GM21526 (cell line): ENCODE measurements around the gene EMX1.

Experiments used
- ATAC-seq: cut with Tn5 transposase; IDR thresholded peaks from one replicate; pipeline ENCODE4 v1.9.1; 2021; ENCODE audit warnings: moderate library complexity; ENCODE audit not compliant: unreplicated experiment, low FRiP score

The EMX1 gene

DNA sequence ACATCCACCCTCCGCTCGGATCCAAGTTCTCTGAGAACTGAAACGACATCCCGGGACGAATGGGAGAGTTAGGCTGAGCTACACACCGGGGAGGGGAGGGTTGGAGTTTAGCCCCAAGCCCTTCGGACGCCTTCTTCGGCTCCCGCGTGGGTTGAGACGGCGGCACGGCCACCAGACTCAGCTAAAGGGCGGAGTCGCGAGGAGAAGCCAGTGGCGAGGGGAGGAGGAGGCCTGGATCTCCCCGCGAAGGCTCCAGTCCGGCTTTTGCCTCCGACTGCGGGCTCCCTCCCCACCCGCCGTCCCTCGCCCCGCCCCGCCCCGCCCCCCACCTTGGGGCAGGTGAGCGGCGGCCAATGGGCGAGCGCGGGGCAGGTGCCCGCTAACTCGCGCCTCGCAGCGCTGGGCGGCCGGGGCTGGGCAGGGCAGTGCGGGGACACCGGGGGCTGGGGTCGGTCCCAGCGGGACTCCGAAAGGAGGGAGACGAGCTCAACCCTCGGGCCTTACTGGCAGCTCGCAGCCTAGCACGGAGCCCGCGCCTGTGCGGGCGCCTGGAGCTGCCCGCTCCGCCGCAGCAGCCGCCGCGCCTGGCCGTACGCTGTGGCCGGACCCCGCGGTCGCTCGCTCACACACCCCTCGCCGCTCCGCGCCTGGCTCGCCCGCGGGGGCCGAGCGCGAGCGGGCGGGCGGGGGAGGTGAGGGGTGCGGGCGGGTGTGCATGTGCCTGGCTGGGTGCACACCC is at the start of gene EMX1:
TSS of gene EMX1 (plus strand) at position 382 of the 739 bp plus-strand sequence. CDS start at position 716, 334 bp downstream.
- no peak for ATAC-seq

DNA sequence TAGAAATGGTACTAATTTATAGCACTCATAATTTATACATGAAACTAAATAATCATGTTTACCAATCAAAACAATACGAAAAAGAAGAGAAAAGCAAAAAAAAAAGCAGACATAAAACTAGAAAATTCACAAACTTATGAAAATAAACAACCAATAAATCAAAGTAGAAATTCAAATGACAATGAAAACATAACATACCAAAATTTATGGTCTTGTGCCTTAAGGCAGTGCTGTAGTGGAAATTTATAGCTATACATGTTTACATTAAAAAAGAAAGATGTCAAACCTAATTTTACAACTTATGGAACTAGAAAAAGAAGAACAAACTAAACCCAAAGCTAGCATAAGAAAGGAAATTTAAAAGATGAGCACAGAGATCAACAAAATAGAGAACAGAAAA is 46.3 kb upstream of the EMX1 start:
- ATAC-seq, result no peak

DNA sequence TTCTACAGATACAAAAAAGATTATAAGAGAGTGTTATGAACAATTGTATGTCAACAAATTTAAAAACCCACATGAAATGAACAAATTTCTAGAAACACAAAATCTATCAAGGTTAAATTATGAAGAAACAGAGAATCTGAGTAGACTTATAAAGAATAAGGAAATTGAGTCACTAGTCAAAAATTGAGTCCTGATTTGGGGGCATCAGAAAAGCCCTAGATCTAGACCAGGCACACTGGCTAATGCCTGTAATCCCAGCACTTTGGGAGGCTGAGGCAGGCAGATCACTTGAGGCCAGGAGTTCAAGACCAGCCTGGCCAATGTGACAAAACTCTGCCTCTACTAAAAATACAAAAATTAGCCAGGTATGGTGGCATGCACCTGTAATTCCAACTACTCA is 45.4 kb upstream of the EMX1 start:
- ATAC-seq, result no peak

DNA sequence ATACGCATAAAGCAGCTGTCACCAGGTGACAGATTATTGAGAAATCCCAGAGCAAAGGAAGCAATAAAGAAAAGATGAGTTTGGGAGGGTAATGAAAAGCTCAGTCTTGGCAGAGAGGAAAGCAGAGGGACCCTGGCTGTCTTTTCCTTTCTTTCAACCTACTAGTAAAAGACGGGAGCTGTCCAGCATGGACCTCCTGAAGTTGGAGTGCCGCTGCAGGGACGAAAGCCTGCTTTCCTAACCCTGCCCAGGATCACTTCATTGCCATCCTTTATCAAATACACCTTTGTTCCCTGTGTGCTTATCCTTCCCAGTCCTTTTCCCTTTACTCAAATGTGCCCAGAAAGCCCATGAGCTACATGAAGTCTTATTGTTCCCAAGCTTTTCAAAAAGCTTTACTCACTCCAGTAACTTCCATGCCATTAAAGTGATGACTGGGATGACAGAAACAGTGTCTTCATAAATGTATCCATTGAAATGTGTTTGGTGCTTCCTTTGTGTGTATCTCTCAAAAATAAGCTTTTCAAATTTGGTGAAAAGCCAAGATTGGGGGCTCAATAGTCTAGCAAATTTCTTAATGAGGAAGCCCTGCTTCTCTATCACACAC is 33.9 kb upstream of the EMX1 start:
- ATAC-seq, result no peak

DNA sequence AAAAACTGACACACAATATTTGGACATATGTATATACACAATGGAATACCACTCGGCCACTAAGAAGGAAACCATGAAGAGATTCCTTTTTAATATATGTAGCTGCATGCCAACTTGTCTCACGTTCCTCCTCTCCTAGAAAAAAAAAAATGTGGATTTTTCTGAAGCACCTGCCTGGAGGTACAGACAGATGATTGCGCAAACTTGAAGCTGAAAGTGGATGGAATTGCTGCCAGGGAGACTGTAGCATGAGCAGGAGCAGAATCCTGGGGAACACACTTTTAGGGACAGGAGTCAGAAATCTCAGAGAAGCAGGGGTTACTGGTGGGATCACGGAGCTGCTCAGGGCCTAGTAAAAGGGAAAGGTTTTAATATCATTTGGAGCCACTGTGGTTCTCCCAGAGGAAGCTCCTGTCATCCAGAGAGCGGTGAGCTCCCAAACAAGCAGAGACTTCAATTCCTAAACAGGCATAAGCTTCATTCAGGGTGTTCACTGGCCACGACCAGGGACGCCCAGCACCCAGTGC is 30.8 kb upstream of the EMX1 start:
- ATAC-seq, result no peak

DNA sequence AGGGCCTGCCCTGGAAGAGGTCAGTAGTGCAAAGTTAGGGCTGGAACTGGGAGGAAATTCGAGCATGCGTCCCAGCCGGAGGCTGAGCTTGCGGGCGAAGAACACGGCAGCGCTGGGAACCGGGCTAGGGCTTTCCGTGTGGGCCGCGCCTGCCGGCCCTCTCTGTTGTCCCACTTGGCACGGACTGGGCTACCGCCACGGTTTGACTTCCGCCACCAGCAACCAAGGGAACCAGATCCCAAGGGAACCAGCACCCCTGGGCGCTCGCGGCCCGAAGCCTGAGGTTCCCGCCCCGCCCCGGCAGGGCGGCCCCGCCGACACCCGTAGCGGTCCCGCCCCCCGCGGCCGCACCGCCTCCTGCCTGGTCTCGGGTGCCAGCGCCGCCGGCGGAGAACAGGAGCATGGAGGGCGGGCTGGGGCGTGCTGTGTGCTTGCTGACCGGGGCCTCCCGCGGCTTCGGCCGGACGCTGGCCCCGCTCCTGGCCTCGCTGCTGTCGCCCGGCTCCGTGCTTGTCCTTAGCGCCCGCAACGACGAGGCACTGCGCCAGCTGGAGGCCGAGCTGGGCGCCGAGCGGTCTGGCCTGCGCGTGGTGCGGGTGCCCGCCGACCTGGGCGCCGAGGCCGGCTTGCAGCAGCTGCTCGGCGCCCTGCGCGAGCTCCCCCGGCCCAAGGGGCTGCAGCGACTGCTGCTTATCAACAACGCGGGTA is 30.1 kb upstream of the EMX1 start, which contains the start of gene SPR:
TSS of gene SPR (plus strand) at position 377 of the 708 bp plus-strand sequence. CDS start at position 402, 25 bp downstream.
- peak; percentile 86 for ATAC-seq

DNA sequence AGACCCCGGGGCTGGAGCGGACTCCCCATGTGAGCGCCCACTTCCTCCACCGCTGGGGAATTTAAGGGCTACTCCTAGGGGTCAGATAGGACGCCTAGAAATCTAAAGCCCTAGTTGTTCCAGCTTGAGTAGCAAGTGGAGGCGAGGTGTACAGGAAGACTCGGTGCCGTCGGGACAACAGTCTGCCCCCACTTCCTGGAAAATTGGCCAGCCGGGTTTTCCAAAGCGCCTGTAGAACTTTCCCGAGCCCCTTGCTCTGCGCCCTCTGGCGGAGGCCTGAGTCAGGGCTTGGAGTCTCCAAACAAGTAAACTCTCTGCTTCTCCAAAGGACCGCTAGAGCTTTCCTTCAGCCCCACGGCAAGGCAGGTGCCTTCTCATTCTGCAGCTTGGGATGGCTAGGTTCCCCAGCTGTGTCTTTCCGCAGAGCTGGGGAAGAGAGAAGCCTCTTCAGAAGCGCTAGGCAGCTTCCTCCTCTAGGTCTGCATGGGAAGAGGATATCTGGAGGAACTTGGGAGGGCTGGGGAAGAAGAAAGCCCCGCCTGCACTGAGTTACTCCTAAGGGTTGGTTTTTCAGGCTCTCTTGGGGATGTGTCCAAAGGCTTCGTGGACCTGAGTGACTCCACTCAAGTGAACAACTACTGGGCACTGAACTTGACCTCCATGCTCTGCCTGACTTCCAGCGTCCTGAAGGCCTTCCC is 29.4 kb upstream of the EMX1 start:
- ATAC-seq, result peak; percentile 30

DNA sequence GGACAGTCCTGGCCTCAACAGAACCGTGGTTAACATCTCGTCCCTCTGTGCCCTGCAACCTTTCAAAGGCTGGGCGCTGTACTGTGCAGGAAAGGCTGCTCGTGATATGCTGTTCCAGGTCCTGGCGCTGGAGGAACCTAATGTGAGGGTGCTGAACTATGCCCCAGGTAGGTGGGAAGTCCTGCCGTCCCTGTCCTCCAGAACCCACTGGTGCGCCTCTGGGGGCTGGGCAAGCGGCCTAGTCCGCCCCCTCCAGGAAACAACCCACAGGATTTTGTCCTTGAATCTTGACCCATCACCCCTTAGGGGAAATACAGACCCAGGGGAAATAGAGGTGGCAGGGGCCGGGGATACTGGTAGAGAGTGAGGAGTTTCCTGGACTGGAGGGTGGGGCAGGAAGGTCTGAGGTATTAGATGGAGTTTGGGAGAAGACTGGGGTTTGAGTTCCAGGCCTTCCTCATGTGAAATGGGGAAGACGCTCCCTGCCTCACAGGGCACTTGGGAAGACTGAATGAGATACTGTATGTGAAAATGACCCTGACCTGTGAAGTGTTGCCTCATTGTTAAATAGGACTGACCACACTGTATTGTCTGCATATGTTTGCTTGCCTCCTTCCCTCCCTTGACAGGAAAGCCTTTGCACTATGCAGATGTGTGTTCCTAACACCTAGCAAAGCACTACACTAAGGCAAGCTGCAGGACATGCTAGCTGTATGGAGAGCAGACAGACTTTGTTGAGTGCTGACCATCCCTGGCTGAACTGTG is 28.7 kb upstream of the EMX1 start:
- ATAC-seq, result no peak

DNA sequence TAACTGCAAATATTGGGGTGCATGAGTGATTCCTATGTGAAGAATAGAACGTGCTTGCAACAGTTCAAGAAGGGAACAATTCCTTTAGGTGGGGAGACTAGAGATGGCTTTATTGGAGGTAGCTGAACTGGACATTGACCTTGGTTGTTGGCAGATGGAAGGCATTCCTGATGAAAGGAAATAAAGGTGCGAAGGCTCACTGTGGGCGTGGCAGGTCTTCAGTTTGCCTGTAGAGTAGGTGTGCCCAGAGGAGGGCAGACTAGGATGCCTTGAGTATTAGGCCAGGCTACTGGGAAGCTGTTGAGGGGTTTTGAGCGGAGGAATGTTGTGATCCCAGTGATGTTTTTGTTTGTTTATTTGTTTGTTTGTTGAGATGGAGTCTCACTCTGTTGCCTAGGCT is 27.3 kb upstream of the EMX1 start:
- no peak for ATAC-seq

DNA sequence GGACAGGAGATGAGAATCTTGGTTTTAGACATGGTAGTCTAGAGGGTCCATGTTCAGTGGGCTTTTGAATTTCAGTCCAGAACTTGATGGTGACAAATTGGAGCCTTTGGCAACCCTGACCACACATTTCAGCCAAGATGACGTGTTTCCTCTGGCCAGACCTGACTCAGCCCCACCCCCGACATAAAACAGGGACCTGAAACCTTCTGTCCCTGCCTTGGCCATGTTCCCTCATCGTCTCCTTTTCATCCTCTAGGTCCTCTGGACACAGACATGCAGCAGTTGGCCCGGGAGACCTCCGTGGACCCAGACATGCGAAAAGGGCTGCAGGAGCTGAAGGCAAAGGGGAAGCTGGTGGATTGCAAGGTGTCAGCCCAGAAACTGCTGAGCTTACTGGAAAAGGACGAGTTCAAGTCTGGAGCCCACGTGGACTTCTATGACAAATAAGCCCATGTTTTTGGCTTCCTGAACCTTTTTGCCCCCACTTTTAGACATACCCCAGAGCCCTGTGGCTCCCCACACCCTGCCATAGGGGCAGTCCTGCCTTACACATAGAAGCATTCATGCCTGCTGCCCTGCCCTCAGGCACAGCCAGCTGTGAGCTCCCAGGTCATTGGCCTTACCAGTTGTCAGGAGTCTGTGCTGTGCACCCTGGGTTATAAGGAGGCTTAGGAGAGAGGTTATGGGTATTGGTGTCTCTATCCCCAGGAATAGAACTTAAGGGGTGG is 26.1 kb upstream of the EMX1 start:
- no peak for ATAC-seq

DNA sequence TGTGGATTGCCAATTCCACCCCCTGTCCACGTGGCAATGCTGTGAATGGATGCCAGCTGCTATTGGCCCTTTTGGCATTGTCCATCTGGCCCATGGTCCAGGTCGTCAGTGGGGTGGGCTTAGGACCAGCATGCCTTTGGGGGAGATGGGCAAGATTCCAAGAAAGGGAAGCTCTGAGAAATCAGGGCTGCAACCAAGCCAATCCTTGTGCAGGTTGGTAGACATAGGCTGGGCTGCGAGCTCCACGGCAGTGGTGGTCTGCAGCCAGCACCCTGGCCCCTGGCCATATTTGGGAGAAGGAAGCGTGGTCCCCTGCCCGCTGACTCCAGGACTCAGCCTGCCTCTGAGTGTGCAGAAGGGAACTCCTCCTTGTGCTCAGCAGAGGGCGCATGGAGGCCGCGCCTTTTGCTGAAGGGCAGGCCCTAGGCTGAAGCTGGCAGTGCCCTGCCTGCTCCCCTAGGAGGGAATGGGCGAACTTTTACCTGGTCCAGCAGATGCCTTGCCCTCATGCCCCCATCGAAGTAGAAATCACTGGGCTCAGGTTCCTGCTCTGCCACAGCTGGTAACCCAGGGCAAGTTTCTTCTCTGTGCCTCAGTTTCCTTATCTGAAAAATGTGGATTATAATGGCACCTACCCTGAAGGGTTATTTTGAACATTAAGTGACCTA is 24.7 kb upstream of the EMX1 start:
- ATAC-seq, result peak; percentile 70

DNA sequence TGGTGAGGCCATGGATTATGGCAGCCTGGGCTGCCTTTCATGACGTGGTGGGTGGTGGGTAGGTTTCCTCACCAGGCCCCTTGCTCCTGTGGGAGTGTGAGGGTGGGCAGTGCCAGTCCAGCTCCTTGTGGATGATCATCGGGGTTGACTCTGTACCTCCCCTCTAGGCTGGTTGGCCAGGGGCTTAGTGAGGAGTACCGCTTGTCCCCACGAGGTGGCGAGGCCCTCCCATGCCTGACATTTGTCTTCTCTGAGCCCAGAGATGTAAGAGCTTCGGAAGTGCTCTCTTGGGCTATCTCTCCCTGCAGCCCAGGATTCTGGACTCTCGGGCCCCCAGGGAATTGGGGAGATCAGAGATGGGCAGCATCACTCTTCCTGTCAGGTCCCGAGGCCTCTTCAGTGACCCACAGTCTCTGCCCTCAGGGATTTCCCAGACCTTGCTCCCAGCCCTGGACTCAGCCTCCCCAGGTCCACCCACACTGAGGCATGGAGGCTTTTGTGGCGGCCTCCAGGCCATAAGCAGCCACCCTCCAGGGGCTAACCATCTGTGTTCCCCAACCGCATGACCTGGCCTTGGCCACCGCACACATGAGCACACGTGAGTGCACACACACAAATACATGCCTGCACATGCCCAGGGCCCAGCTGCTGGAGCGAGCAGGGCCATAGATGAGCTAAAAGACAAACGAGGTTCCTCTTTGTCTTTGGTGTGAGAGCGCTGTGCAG is 23.6 kb upstream of the EMX1 start:
- ATAC-seq, result peak; percentile 66

DNA sequence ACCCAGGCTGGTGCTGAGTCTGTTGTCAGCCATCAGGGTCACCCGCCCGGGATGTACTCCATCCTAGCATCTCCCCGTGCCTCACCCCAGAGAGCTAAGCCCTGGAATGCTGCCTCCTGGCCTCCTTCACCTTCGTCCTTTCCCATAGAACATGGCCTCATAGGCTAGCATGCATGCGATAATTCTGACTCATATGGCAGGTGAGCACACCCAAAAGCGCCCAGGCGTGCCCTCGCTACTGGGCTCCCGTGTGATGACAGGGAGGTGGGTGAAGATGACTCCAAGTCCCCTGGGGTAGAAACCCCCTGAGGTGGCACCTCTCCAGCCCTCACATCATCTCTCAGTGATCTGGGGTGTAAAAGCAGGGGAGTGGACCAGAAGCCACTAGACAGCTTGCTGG is 22.8 kb upstream of the EMX1 start:
- no peak for ATAC-seq

DNA sequence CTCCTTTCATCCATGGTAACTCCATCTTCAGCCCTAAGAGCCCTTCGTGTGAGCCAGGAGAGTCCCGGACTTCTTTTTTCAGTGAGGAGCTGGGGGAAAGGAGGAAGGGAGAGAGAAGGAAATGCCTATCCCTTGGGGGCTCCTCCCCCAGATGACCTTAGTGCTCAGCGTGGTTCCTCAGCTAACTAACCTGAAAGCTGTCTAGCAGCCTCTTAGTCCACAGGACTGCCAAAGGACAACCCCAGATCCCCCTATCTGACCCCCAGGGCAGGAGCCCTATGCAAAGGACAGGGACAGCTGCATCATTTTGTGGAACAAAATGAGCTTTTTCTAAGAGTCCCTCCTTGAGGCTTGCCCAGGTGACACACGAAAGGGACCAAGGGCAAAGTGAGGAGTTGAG is 22.2 kb upstream of the EMX1 start:
- ATAC-seq, result no peak

DNA sequence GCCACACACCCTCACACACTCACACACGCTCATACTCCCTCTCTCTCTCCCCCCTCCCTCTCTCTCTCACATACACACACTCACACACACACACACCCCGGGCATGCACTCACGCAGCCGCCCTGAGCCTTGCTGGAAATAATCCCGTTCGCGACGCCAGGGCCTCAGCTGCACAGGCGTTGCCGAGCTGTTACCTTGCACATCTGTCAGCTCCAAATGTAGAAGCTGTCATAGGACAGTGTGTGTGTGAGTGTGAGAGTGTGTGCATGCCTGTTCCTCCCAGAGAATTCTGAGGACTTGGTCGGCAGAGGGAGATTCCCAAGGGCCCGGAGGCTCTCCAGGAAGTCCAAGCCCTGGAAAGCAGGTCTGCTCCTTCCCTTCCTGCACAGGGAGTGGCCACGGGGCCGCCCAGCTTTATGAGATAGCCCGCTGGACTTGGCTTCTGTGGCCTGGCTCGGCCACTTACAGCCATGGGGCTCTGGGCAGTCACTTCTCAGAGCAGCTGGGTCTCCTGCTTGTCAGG is 21.5 kb upstream of the EMX1 start:
- ATAC-seq, result no peak

DNA sequence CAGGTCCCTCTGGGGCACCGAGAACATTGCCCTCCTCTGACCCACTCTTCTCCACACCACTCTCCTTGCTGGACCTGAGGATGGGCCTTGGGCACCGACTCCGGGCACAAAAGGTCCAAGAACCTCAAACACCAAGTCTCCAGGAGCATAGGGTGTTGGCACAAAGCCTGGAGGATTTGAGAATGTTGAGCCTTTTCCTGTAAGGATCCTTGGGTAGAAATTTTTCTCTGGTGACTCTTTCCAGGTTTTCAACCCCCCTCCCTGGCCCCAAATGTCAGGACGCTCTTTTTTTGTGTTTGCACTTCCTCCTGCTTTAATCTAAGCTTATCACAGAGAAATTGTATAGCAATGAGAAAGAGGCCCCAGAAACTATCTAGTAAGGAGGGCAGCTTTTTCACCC is 20.9 kb upstream of the EMX1 start:
- ATAC-seq, result no peak

DNA sequence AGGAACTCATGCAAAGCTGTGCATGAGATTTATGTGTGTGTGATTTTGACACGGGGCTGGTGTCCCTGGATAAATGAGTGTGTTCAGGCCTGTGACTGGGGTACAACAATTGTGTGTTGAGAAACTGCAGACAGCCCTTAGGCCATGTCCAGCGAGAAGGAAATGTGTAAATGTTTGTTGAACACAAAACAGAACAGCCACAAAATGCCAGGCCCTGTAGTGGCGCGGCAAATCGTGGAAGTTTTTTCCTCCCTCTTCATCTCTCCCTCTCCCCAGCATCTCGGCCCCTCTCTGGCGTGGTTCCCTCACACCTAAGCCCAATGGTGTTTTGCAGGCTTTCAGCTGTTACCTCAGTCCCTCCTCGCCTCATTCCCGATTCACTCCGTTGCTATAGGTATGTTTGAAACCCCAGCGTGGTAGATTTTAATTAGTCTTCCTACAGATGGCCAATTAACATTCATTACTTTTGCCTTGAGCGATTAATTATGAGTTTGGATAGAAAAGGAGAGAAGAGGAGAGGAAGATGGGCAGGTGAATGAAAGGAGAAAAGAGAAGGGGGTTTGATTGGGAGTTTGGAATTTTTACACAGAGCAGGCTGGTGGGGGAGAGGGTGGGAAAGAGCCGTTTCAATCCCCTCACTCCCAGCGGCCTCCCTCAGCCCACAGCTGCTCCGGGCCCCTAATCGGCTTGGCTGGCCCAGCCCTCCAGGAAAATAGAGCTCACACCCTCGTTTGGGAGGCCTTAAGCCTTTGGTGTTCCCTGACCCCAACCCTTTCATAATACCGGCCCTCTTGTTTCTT is 19.3 kb upstream of the EMX1 start:
- ATAC-seq, result no peak
